SH-SY5Y (cell line): ENCODE results near the gene EHD1.

Experiments used
- GATA2 ChIP-seq: IDR thresholded peaks from 2 replicates; pipeline ENCODE4 v1.6.1; 2011; ENCODE audit warnings: mild to moderate bottlenecking, low read depth, low read length
- GATA3 ChIP-seq: IDR thresholded peaks from 2 replicates; pipeline ENCODE4 v1.6.1; 2011; ENCODE audit warnings: low read depth, mild to moderate bottlenecking, low read length, moderate library complexity

GRCh38 chr11:64850979-64851567 lies 27.3 kb downstream of the EHD1 start:
- no peak for TF ChIP-seq GATA3
- TF ChIP-seq GATA2: no peak
